H1 (cell line): ENCODE measurements around the gene ABHD11. TPM values are rescaled to one million over a fixed set of nuclear protein-coding genes. Genes with fewer than 3 reads are reported as not detected.

Source experiments
- CTCF ChIA-PET: fragments of 300-600 bp; sonication (Branson Sonifier 250); formaldehyde crosslinking; loops from one replicate; lab custom pipeline; 2021; ENCODE audit not compliant: partially characterized antibody; lab: Charles Lee
- POLR2A ChIA-PET: fragments of 300-600 bp; sonication (Branson Sonifier 250); formaldehyde crosslinking; loops from one replicate; lab custom pipeline; 2021; ENCODE audit warnings: inconsistent platforms; ENCODE audit not compliant: partially characterized antibody; lab: Charles Lee
- DNase-seq, 2 experiments: peaks; one replicate each; pipeline versions ENCODE4 v3.0.0 to v3.0.0-alpha.2; 2010 to 2022; ENCODE audit warnings: low spot score in 2 of 2, low read depth in 1 of 2, mixed read lengths in 1 of 2
- FAIRE-seq: peaks from 2 replicates; lab custom pipeline; 2011; peaks lifted over from hg19 to GRCh38; lab: Jason Lieb, UNC
- H2AFZ ChIP-seq: 2 replicates; pipeline ENCODE4 v1.8.1; 2012; ENCODE audit warnings: low read length, inconsistent platforms
- H2AK5ac ChIP-seq: 2 replicates; pipeline ENCODE4 v1.6.1; 2013; ENCODE audit warnings: low read depth, low read length
- H2BK120ac ChIP-seq: replicated peaks from 2 replicates; pipeline ENCODE3; 2013; ENCODE audit warnings: low read depth, low read length, inconsistent platforms
- H2BK12ac ChIP-seq: 2 replicates; pipeline ENCODE4 v1.6.1; 2013; ENCODE audit warnings: low read depth, low read length
- H2BK15ac ChIP-seq: 2 replicates; pipeline ENCODE4 v1.6.1; 2013; ENCODE audit warnings: low read length
- H2BK20ac ChIP-seq: 2 replicates; pipeline ENCODE4 v1.6.1; 2013; ENCODE audit warnings: low read length
- H2BK5ac ChIP-seq: 2 replicates; pipeline ENCODE4 v1.6.1; 2013; ENCODE audit warnings: low read depth, low read length
- H3K14ac ChIP-seq: 2 replicates; pipeline ENCODE4 v1.6.1; 2013; ENCODE audit warnings: inconsistent platforms; ENCODE audit not compliant: insufficient read length
- H3K18ac ChIP-seq: 2 replicates; pipeline ENCODE4 v1.6.1; 2013; ENCODE audit warnings: low read length; ENCODE audit errors: extremely low read depth
- H3K23ac ChIP-seq: 2 replicates; pipeline ENCODE4 v1.6.1; 2013; ENCODE audit warnings: inconsistent platforms; ENCODE audit not compliant: insufficient read length
- H3K23me2 ChIP-seq: 2 replicates; pipeline ENCODE4 v1.6.1; 2013; ENCODE audit warnings: low read depth, low read length
- H3K27ac ChIP-seq: 2 replicates; pipeline ENCODE4 v1.6.1; 2011; ENCODE audit warnings: low read depth, low read length, inconsistent platforms
- H3K27me3 ChIP-seq, 4 experiments: replicated peaks in 1 of 4; 1 replicate in 1 of 4; 2 replicates in 3 of 4; pipeline versions ENCODE4 v1.6.1 to v1.8.1; 2011 to 2013; ENCODE audit warnings: low read length in 3 of 4, mild to moderate bottlenecking in 3 of 4, inconsistent platforms in 2 of 4, mixed read lengths in 2 of 4, moderate library complexity in 1 of 4; ENCODE audit not compliant: control insufficient read depth in 3 of 4, insufficient read depth in 3 of 4; ENCODE audit errors: extremely low read depth in 1 of 4
- H3K36me3 ChIP-seq, 4 experiments: 2 replicates each; pipeline versions ENCODE4 v1.6.1 to v1.8.1; 2011 to 2013; ENCODE audit warnings: mild to moderate bottlenecking in 4 of 4, low read length in 3 of 4, moderate library complexity in 2 of 4, control low read depth in 1 of 4, inconsistent platforms in 1 of 4; ENCODE audit not compliant: insufficient read depth in 4 of 4, control insufficient read depth in 2 of 4
- H3K4ac ChIP-seq: replicated peaks from 2 replicates; pipeline ENCODE3; 2013; ENCODE audit warnings: low read length, low read depth, mixed read lengths, inconsistent platforms; ENCODE audit not compliant: insufficient read length
- H3K4me1 ChIP-seq, 4 experiments: replicated peaks in 1 of 4; 1 replicate in 1 of 4; 2 replicates in 3 of 4; pipeline versions ENCODE4 v1.6.1 to v1.8.1; 2011 to 2013; ENCODE audit warnings: low read length in 3 of 4, inconsistent platforms in 2 of 4, mixed read lengths in 1 of 4; ENCODE audit not compliant: insufficient read depth in 4 of 4, control insufficient read depth in 3 of 4
- H3K4me2 ChIP-seq, 2 experiments: 2 replicates each; pipeline versions ENCODE4 v1.6.1 to v1.8.1; 2011 to 2013; ENCODE audit warnings: low read depth in 2 of 2, low read length in 2 of 2, control low read depth in 1 of 2, inconsistent platforms in 1 of 2, mild to moderate bottlenecking in 1 of 2; ENCODE audit not compliant: insufficient read depth in 1 of 2
- H3K4me3 ChIP-seq, 4 experiments: fragments of 200-600, 300-600 bp in 1 of 4; sonication (generic), shearing (Covaris generic), sonication (Bioruptor Twin) in 1 of 4; 2 replicates each; pipeline versions ENCODE4 v1.5.1 to v1.8.1; 2011 to 2016; ENCODE audit warnings: low read length in 4 of 4, low read depth in 3 of 4, control low read depth in 2 of 4, inconsistent platforms in 2 of 4, mild to moderate bottlenecking in 2 of 4, mixed read lengths in 1 of 4, moderate library complexity in 1 of 4; ENCODE audit not compliant: insufficient read depth in 2 of 4; ENCODE audit errors: extremely low read depth in 1 of 4
- H3K56ac ChIP-seq: replicated peaks from 2 replicates; pipeline ENCODE3; 2013; ENCODE audit warnings: low read depth, mild to moderate bottlenecking, mixed read lengths, low read length, inconsistent platforms; ENCODE audit not compliant: insufficient read length
- H3K79me1 ChIP-seq: 2 replicates; pipeline ENCODE4 v1.6.1; 2013; ENCODE audit warnings: low read depth, low read length, control low read depth
- H3K79me2 ChIP-seq, 2 experiments: 2 replicates each; pipeline versions ENCODE4 v1.6.1 to v1.8.1; 2012 to 2013; ENCODE audit warnings: low read length in 2 of 2, mild to moderate bottlenecking in 2 of 2, inconsistent platforms in 1 of 2; ENCODE audit not compliant: insufficient read depth in 2 of 2, control insufficient read depth in 1 of 2
- H3K9ac ChIP-seq, 4 experiments: replicated peaks in 1 of 4; 1 replicate in 1 of 4; 2 replicates in 3 of 4; pipeline versions ENCODE4 v1.6.1 to v1.8.1; 2011 to 2013; ENCODE audit warnings: low read depth in 3 of 4, low read length in 3 of 4, control low read depth in 2 of 4, mild to moderate bottlenecking in 2 of 4, moderate library complexity in 2 of 4, inconsistent platforms in 1 of 4; ENCODE audit errors: extremely low read depth in 1 of 4
- H3K9me3 ChIP-seq, 2 experiments: 2 replicates each; pipeline versions ENCODE4 v1.6.1 to v1.8.1; 2012 to 2013; ENCODE audit warnings: mild to moderate bottlenecking in 2 of 2, moderate library complexity in 2 of 2, control low read depth in 1 of 2, inconsistent platforms in 1 of 2, low read depth in 1 of 2, low read length in 1 of 2, mixed read lengths in 1 of 2; ENCODE audit not compliant: insufficient read depth in 2 of 2
- H4K20me1 ChIP-seq, 2 experiments: replicated peaks in 1 of 2; 2 replicates each; pipeline versions ENCODE3 to v1.8.1; 2011 to 2013; ENCODE audit warnings: inconsistent platforms in 2 of 2, low read length in 2 of 2, mild to moderate bottlenecking in 1 of 2; ENCODE audit not compliant: insufficient read depth in 2 of 2, control insufficient read depth in 1 of 2
- H4K5ac ChIP-seq: 2 replicates; pipeline ENCODE4 v1.6.1; 2013; ENCODE audit warnings: low read length, low read depth, mixed read lengths, inconsistent platforms; ENCODE audit not compliant: insufficient read length
- H4K8ac ChIP-seq: 2 replicates; pipeline ENCODE4 v1.8.0; 2013; ENCODE audit warnings: mild to moderate bottlenecking, moderate library complexity, low read length, inconsistent platforms; ENCODE audit not compliant: insufficient read depth; ENCODE audit errors: extremely low read depth
- H4K91ac ChIP-seq: replicated peaks from 2 replicates; pipeline ENCODE3; 2013; ENCODE audit warnings: low read length, mixed read lengths, inconsistent platforms; ENCODE audit not compliant: insufficient read length
- SIN3A ChIP-seq, 2 experiments: IDR thresholded peaks in 1 of 2; conservative IDR thresholded peaks in 1 of 2; 2 replicates each; pipeline ENCODE4 v1.6.1; 2011 to 2012; ENCODE audit warnings: low read length in 2 of 2, improper control_type of control experiment in 1 of 2, low read depth in 1 of 2, mild to moderate bottlenecking in 1 of 2
- WGBS, 2 experiments: shearing (Covaris generic) in 1 of 2; methylation state at CpG; one replicate each; pipeline versions ENCODE4 v1.1.6 to v1.1.7; 2013 to 2015; ENCODE audit warnings: low lambda C conversion rate in 2 of 2, mixed read lengths in 2 of 2, inconsistent platforms in 1 of 2, low coverage in 1 of 2, missing lambda C conversion rate in 1 of 2; ENCODE audit not compliant: insufficient replicate concordance in 2 of 2, insufficient coverage in 1 of 2, insufficient read length in 1 of 2; ENCODE audit errors: extremely low coverage in 1 of 2, missing lambda C conversion rate in 1 of 2; 5-methylcytosine and 5-hydroxymethylcytosine counted together
- polyA plus RNA-seq, 7 experiments: library from polyadenylated mRNA; depleted of rRNA in 3 of 7; stranded (reverse) in 5 of 7; unstranded in 2 of 7; fragments of >200 nt in 5 of 7; fragments of 200-250 nt in 2 of 7; gene quantifications; 1 replicate in 5 of 7; 2 replicates in 1 of 7; 4 replicates in 1 of 7; pipeline versions ENCODE4 v1.2.1 to v1.2.3, GENCODE V29; 2011 to 2013; ENCODE audit warnings: missing spikeins in 2 of 7, mixed read lengths in 2 of 7
- total RNA-seq: library from RNA; stranded (reverse); fragmentation: NEBNext Ultra II Directional; extraction: Animal tissue kit (Norgen Biotek cat#: 25700); gene quantifications from 2 replicates; pipeline ENCODE4 v1.2.1, GENCODE V29; 2021

Gene ABHD11
- total and polyA plus RNA-seq, 2 of the 8 experiments (the other 6 are each of a cell fraction or from before 2014, with no cell fraction given): 19.8 to 42.2 TPM

DNA sequence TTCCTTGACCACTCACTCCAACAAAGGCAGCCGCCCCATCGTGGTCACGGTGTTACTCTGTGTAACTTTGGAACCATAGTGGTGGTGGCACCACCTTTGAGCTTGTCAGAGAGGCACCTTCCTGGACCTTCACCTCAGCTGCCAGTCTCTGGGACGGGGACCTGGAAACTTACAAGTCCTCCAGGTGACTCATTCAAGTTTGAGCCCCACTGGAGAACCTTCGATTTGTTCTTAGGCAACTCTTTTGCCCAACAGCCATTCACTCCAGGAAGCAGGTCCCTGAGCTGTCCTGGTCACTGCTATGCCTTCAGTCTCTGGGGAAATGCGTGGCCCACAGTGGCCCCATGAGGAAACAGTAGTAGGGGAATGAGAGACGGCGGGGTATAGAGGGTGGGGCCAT, 36.4 kb downstream of the ABHD11 start:
- no peak overlapping the region; the same call in 1 of the 2 replicates for H3K18ac ChIP-seq
- H4K8ac ChIP-seq: no peak overlapping the region
- no peak overlapping the region for H3K9ac ChIP-seq
- H3K79me1 ChIP-seq: no peaks in the 10 kb centered on the region
- H4K20me1 ChIP-seq: peaks cover 6 to 19% of the 10 kb centered on the region in 2 experiments
- H2AK5ac ChIP-seq: no peak overlapping the region
- H3K36me3 ChIP-seq: peaks cover 0 to 15% (median 6%) of the 10 kb centered on the region in 4 experiments; a peak in 5 of 8 replicates
- H3K56ac ChIP-seq: no peak overlapping the region
- H3K27me3 ChIP-seq: no peaks in the 10 kb centered on the region; a peak in 1 of 7 replicates
- H2BK20ac ChIP-seq: no peak overlapping the region
- no peak overlapping the region for H3K4me3 ChIP-seq
- H3K79me2 ChIP-seq: no peaks in the 10 kb centered on the region
- DNase-seq: no peak
- no peak overlapping the region for H3K23ac ChIP-seq
- no peak overlapping the region for H3K4me2 ChIP-seq
- no peak overlapping the region for H3K4ac ChIP-seq
- FAIRE-seq: no peak
- peaks cover 0 to 19% (median 15%) of the 10 kb centered on the region in 4 experiments; a peak in 6 of 7 replicates for H3K4me1 ChIP-seq
- H4K5ac ChIP-seq: no peak overlapping the region
- no peak overlapping the region for H2BK5ac ChIP-seq
- no peak overlapping the region for H3K27ac ChIP-seq
- CTCF ChIA-PET: interaction anchor here (0.5 to 9.7 kb wide), 20 partner anchors 9 to 95 kb away, joined by 3 to 130 read pairs (median 4); partner anchors contain the start of gene STX1A
- TF ChIP-seq SIN3A (conservative IDR thresholded peaks at IDR 0.05 in 1 of 2, IDR thresholded peaks at IDR 0.05 in 1 of 2; ENCODE audit: low read depth in 1 of 2, low read length in 2 of 2): no peak
- H3K23me2 ChIP-seq: peaks cover 2% of the 10 kb centered on the region; the same call in 1 of the 2 replicates
- no peak overlapping the region for H4K91ac ChIP-seq
- H2BK12ac ChIP-seq: 0 out of 2 replicates have a peak overlapping the region, but pooled peaks have one; percentile 1
- no peak overlapping the region for H2BK120ac ChIP-seq
- H2BK15ac ChIP-seq: no peak overlapping the region
- no peak overlapping the region for H2AFZ ChIP-seq
- POLR2A ChIA-PET: interaction anchor here (0.9 to 4.9 kb wide), 7 partner anchors 11 to 95 kb away, joined by 3 to 37 read pairs (median 4); no protein-coding TSS in a partner anchor
- 92% methylated on average over 8 of the region's 8 CpGs; no CpG with 5 or more reads in 1 of the 2 experiments for WGBS, 2 experiments
- H3K9me3 ChIP-seq: no peaks in the 10 kb centered on the region
- no peak overlapping the region for H3K14ac ChIP-seq
